NCI-H1105 (cell line): ENCODE data around the gene ITGAV.

ENCODE experiments used
- DNase-seq: peaks from one replicate; lab custom pipeline; 2025; lab: John Stamatoyannopoulos, UW

ITGAV gene

GRCh38 chr2:186575302-186575701, 14.6 kb upstream of the ITGAV start:
- DNase-seq: no peak

DNA sequence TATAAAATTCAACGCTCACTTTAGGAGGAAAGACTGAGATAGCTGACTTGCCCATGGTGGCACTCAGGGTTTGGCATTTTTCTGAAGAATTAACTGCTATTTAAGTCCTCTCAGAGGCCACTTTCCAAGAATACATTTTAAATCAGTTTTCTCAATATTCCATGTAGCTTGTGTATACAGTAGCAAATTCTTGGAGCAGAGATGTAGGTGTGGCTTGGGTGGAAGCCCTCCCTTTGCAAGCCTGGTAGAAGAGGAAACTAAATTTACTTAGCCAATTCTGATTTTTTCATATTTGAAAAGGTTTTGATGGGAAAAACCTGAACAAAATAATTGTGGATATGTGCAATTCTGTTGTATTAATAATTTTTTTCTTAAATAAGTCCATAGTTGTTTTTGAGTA, 14.0 kb upstream of the ITGAV start:
- no peak for DNase-seq

- no peak for DNase-seq
Observed at GRCh38 chr2:186576614-186577013, 13.2 kb upstream of the ITGAV start.

- DNase-seq: no peak
Observed at GRCh38 chr2:186582698-186583097, 7.2 kb upstream of the ITGAV start.

DNA sequence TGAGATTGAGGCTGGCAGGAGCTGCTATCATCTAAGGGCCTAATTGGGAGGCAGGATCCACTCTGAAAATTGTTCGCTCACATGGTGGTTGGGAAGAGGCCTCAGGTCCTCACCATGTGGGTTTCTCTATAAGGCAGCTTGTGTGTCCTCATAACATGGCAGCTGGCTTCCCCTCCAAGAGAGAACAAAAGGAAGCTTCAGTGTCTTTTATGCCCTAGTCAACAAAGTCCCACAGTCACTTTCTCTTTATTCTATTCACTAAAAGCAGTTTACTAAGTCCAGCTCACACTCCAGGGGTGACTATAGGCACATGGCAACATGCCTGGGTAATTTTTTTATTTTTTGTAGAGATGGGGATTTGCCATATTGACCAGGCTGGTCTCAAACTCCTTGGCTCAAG, 5.8 kb upstream of the ITGAV start:
- DNase-seq: no peak

DNA sequence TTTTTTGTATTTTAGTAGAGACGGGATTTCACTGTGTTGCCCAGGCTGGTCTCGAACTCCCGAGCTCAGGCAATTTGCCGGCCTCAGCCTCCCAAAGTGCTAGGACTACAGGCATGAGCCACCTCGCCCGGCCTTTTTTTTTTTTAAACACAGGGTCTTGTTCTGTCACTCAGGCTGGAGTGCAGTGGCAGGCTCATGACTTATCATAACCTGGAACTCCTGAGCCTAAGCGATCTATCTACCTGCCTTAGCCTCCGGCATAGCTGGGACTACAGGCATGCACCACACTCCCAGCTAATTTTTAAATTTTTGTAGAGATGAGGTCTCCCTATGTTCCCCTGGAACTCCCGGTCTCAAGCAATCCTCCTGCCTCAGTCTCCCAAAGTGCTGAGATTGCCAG, 1.4 kb upstream of the ITGAV start:
- DNase-seq: no peak

GRCh38 chr2:186588940-186589611, 780 bp upstream of the ITGAV start:
- no peak for DNase-seq

GRCh38 chr2:186590350-186590758, 498 bp downstream of the ITGAV start:
- peak; percentile 21 for DNase-seq

DNA sequence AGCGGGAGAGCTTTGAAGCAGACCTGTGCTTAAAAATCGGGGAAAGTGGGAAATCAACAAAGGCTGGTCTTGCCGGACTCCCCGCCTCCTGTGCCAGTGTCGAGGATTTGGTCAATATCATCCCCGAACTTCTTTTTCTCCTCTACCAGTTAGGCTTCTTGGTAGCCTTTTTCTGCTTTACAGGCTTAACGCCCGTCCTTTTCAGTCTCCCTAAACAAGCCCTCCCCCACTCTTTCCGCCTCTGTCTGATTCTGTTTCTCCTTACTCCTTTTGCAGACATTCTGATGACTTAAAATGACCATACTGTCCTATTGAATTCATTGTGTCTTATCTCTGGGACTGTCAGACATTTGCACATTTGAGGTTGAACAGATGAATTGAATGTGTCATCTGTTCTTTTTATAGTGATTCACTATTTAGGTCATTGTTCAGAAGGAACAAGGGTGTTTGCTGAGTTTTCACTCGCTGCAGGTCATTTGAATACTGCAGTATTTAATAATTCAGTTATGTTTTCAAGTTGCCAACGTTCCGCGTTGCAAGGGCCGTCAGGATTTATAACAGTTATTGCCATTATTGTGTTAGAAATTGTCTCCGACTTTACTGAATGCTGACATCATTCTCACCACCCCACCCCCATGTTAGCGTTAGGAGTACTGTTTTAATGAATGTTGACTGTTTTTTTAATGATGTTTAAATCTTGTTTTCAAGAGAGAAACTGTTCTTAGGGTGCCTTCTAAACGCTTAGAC, 1.1 kb downstream of the ITGAV start:
- peak; percentile 3 for DNase-seq

- no peak for DNase-seq
Observed at GRCh38 chr2:186591506-186591890, 1.6 kb downstream of the ITGAV start.

DNA sequence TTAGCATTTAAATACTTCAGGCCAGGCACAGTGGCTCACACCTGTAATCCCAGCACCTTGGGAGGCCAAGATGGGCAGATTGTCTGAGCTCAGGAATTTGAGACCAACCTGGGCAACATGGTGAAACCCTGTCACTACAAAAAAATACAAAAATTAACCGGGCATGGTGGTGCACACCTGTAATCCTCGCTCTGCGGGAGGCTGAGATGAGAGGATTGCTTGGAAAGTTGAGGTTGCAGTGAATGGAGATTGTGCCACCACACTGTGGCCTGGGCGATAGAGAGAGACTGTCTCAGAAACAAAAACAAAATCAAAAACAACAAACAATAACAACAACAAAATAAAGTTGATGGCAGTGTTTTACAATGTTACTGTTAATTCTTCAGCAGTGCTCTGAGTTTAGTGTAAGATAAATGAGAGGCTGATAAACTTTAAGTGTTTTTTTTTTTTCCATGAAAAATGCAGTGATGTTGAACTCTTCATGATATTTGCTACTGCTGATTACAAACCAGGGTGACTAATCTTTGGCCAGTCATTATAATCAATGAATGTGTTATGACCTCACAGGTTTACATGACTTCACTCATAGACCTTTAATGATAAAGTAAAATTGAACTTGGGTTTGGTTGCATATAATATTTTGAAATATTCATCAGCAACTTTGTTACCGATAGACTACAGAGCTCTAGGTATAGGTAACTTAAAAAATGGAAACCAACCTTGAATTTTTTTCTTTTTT, 2.5 kb downstream of the ITGAV start:
- no peak for DNase-seq

GRCh38 chr2:186593523-186593922, 3.7 kb downstream of the ITGAV start:
- DNase-seq: no peak

GRCh38 chr2:186594001-186594722, 4.3 kb downstream of the ITGAV start:
- no peak for DNase-seq

DNA sequence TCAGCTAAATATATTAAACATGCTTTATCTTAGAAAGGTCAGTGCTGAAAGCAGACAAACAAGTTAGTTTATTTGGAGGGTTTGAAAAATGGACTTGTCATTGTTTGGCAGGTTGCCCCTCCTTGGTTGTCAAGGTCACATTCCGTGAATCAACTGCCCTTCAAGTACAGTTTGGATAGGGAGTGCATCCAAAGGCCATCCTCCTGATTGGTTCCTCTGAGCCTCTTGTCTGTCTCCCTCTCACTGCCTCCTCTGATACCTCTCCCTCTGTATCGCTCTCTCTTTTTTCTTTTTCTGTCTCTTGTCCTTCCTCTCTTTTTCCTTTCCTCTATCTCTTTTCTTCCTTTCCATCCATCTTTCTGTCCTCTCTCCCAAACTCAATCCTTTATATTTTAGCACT, 5.4 kb downstream of the ITGAV start:
- DNase-seq: no peak

- no peak for DNase-seq
Observed at GRCh38 chr2:186599186-186599778, 9.4 kb downstream of the ITGAV start.

DNA sequence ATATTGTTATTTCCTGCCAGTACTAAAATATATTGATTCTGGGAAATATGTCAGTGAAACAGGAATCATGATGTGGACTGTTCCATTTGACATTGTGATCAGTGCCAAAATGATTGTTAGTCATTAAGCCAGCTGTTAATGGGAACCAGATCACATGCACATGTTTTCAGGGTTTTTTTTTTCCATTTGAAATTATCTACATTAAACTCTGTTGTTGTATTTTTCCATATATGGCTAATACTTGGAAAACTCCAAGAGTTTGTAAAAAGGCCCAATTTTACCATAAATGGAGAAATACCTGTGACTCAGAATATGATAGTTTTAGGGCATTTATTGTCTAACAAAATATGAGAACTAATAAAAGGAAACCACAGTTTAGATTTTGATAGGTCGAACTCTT, 13.4 kb downstream of the ITGAV start:
- no peak for DNase-seq

GRCh38 chr2:186605041-186605440, 15.2 kb downstream of the ITGAV start:
- DNase-seq: no peak

DNA sequence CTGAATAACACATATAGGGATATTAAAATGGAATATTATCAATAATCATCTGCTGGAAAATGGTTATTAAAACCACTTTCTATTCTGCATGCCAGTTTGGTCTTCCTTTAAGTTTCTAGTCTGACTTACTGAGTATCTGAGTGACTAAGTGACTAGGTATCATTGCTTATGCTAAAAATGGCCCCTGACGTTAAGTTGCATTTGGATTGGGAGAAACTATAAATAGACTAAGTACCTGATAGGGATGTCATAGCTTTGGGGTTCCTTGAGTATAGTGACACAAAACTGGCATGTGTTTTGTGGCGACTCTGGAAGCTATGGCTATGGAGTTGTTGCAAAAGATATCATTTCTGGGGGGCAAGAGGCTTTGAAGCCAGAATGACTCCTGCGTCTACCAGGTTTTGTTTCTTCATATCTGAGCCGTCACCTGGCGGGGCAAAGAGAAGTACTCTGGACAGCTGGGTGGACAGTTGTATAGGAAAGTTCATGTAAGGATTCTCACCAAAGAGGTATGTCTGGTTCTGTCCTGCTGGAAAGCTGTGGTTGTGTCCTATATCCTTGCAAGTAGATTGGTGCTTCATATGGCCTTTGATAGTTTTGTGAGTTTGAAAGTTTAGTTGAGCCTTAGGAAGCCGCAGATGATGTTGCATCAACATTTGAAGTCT, 17.9 kb downstream of the ITGAV start:
- DNase-seq: no peak

- no peak for DNase-seq
Observed at GRCh38 chr2:186610785-186611184, 20.9 kb downstream of the ITGAV start.

- DNase-seq: no peak
Observed at GRCh38 chr2:186611526-186611925, 21.7 kb downstream of the ITGAV start.

GRCh38 chr2:186612026-186612425, 22.2 kb downstream of the ITGAV start:
- no peak for DNase-seq
